Nucleus accumbens (tissue), 56 donors: ENCODE results near the gene CBX8.

ENCODE experiments used
- DNase-seq, 56 donors: peaks; one replicate each; lab custom pipeline; 2025; lab: John Stamatoyannopoulos, UW

Gene CBX8

DNA sequence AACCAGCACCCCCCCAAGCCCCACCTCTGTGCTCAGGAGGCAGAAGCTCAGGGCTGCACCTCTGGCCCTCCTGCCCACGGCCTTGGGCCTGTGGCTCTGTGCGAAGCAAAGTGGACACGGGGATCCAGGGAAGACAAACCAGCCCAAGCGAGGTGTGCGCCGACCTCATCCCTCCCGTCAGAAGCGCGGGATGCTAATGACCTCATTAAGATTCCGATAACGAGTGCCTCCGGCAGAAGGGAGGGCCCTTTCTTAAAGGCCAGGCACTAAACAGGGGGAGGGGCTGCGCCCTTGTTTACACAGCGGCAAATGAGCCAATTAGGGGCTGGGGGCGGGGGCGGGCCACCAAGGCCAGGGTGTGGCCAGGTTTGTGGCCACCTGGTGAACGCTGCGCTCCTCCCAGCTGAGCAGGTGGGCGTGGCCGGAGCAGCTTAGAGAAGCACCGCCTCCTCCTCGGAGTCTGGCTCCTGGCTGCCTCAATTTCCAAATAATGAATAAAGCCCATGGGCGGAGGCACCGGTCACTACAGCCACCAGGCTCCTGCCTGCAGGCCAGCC, 39.2 kb upstream of the CBX8 start:
- no peak for DNase-seq

GRCh38 chr17:79835470-79835899, 38.6 kb upstream of the CBX8 start:
- no peak for DNase-seq

DNA sequence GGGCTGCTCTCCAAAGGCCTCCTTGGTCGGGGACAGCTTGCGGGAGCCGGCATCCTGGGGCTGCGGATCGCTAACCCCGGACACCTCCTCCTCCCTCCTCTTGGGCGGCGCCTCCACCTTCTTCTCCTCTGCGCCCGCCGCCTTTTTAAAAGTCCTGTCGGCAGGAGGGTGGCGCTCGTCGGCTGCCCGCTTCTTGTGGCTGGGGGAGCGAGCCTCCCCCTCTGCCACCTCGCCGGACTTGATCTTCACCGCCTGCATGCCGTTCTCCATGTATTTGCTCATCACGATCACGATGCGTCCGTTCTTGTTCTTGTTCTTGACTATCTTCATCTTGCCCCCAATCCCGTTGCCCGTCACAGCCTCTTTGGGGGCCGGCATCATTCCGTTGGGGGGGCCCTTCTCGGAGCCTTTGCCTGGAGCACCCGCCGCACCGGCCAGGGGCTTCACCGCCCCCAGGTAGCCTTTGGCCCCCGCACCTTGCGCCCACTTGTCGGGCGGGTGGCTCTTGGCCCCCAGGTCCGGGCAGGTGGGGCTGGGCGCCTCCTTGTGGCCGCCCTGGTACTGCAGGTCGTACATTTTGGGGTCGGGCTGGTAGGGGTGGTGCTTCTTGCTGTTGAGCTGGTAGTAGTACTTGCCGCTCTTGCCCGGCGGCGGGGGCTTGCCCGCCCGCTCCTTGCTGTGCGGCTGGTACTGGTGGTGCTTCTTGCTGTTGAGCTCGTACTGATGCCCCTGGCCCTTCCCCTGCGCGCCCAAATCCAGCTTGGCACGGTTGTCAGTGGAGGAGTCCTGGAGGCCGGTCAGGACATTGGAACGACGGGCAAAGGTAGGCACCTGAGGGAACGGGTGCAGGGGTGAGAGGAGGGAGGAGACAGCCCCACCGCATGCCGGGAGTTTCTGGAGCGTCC, 37.9 kb upstream of the CBX8 start:
- peak in 1 of 56 donors; percentile 30 for DNase-seq

DNA sequence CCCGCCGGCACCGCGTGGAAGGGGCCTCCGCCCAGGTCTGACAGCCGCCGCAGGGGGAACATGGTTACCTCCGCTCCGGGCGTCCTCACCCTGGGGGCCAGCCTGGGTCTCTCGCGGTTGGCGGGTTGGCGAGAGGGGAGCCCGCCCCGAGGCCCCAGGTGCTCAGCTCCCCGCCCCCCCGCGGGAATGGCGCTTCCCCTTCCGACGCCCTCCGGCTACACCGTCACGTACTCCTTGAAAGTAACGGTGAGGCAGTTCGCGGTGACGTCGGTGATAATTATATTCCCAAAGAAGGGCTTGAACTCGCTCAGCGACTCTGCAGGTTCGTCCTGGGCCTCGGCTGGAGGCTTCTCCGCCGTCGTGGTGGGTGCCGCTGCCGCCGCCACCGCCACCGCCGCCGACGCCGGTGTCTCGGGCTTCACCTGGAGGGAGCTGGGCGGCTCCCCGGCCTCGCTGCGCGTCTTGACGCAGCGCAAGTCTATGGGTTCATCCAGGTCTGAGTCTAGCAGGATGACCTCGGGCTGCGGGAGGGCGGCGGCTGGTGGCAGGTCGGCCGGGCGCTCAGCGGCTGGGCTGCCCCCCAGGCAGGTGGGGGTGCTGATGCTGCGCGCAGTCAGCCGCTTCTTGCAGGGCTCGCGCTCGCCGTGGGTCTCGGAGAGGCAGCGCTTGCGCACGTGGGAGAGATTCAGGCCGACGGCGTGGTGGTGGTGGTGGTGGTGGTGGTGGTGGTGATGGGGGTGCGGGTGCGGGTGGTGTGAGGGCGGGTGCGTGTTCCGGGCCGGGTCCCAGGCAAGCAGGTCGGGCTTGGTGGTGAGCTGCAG, 37.1 kb upstream of the CBX8 start:
- DNase-seq = no peak

DNA sequence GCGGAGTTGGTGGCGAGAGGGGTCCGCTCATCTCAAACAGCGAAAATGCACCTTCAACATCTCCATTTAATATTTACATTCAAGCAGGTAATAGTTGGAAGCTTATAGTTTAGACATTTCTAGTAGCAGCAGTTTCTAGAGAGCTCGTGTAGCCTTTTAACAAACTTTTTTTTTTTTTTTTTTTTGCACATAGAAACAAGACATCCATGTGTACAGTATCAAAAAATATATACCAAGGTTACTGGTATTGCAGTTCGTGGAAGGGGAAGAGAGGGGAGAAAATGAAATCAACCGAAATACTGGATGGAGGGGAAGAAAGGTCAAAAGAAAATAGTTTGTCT, 36.2 kb upstream of the CBX8 start:
- DNase-seq = no peak

DNA sequence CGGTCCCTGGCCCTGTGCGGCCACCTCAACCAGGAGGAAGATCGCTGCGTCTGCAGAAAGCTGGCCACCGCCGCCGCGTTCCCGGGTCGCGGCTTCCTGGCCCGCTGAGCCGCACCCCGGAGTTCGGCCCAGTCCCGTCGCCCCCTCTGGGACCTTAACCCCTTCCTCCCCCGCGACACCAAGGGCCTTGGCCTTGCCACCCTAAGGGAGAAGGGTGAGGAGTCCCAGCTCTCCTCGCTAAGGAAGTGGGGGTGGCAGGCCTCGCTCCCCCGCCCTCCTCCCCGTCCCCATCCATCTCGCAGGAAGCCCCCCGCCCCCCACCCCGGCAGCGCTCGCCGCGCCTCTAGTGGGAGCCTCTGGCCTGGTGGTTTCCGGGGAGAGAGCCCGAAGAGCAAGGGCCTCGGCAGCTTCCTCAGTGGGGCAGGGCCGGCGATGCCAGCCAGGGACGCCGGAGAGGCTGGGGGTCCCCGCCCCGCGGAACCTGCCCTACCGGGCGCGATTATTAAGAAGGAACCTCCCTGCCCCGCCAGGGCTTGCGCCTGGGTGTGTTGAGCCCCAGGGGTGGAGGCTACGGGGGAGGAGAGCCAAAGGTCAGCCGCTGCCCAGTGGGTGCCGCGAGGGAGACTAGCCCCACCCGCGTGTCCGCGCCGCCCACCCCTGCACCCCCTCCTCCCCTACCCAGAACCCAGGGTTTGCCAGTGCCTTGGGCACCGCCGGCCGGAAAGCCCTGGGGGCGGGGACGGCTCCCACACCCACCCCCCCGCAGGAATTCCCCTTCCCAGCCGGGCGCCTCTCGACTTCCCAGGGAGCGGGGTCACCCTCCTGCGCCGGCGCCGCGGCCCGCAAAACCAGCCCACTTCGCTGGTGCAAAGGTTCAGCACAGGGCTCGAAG, 35.6 kb upstream of the CBX8 start:
- peak in 2 of 56 donors; percentile 42 to 47 for DNase-seq

DNA sequence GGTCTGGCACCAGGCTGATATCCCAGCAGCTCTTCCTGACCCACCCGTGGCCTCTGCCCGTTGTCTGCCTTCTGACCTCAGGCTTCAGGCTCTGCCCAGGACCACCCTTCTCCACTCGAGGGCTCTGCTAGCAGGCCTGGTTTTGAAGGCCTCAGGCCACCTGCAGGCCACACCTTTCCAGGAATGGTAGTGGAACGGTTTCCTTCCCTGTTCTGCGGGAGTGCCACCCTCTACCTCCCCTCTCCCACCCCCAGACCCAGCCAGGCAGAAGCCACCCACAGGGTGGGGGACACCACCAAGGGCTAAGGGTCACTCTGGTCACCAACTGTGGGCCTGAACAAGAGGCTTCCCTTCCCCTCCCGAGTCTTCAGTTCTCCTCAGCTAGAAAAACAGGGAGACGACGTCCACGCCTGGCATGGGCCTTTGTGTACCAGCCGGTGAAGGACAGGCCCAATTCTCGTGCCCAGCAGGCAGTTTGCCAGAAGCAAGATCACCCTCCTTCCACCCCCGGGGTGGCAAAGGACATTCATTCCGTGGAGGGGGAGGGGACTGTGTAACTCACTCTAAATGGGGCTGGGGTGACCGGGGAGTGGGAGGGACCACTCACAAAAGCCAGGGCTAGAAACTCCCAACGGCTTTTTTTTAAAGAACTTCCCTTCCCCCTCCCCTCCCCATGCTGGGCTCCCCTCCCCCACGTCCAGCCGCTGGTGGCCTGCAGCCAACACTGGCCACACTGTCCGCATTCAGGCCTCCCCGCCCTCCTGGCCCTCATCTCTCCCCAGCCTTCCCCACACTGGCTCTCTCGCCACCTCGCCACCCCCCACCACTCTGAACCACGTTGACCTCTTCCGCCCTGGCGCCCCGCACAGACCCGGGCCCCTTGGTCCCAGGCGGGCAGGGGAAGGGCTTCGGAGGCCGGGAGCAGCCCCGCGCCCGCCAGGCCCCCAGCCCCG, 34.7 kb upstream of the CBX8 start:
- peak in 54 of 56 donors; percentile 18 to 88 (median 75) for DNase-seq

DNA sequence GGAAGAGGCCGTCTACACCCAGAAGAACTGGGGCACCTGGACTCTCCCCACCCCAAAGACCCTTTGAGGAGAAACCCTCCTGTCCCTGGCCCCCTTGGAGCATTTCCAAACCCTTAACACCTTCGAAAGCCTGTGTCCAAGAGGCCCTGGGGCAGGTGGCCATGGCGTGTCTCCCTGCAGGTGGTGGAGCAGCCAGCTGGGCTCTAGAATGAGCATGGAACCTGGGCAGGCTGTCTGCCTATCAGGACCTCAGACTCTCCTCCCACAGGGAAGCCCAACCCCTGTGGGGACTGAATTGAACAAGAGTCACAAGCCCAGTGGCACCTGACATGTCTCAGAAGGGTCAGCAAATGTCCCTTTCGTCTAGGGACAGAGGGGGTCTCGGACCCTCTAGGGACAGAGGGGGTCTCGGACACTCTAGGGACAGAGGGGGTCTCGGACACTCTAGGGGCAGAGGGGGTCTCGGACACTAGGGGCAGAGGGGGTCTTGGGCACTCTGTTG, 33.9 kb upstream of the CBX8 start:
- DNase-seq = no peak

DNA sequence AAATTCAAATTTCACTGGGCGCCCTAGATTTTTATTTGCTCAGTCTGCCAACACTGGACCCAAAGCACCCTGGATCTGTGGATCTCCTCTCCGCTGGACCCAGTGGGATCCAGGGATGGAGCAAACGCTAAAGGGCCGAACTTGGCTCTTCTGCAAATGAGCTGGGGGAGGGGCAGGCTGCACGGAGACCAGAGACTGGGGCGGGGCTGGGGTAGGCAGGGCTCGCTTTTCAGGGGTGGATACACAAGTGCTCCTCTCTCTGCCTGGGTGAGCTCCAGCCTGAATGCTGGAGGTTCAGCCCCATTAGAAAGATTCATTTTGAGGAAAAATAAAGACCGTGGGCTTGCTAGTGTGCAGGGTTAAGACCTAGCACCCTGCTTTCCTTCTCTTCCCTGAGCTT, 33.4 kb upstream of the CBX8 start:
- no peak for DNase-seq

DNA sequence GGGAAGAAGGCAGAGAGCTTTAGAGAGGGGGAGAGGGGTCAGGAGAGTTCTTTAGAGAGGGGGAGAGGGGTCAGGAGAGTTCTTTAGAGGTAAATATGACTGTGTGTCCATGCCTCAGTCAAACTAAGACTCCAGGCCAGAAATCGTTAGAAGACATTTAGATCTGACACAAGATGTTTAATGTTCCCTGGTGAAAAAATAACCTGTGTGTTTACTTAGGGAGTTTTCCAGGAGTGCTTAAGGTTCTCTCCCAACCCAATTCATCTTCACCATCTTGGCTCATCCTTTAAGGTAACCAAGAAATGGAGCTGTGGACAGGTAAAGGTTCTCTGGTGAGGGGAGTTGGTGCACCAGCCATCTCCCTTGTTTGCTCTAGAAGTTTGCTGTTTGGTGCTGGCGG, 32.6 kb upstream of the CBX8 start:
- no peak for DNase-seq

DNA sequence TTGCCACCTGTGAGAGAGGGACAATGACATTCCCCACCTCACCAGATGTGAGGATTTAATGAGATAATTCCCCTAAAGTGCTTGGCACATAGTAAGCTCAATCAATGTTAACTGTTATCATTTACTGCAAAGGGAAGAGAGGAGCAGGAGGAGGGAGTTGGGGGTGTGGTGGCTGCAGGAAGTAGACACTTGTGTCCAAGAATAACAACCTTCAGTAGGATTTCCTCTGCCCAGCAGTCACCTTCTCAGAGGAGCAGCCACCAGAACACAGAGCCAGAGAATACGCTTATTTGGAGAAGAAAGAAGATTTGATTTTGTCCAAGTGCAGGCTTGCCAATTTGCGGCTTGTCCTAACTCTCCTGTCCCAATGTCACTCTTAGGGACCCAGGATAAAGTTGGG, 32.1 kb upstream of the CBX8 start:
- DNase-seq = no peak

GRCh38 chr17:79826841-79827578, 30.1 kb upstream of the CBX8 start:
- DNase-seq = no peak

- no peak for DNase-seq
These were observed 29.4 kb upstream of the CBX8 start for GRCh38 chr17:79826204-79826680.

DNA sequence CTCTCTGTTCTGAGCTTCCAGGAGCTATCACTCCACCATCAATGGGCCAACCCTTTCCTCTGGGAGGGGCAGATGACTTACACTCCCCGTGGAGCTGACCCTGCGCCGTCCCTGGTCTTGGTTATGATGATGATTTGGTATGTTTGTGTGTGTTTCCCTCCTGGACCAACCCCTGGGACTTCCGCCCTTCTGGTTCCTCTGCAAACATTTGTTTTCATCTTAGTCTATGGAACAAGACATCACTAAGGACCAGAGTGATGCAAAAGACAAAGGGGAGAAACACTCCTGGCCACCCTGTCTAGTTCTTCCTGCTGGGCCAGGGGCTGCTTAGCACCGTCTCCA, 28.7 kb upstream of the CBX8 start:
- no peak for DNase-seq

DNA sequence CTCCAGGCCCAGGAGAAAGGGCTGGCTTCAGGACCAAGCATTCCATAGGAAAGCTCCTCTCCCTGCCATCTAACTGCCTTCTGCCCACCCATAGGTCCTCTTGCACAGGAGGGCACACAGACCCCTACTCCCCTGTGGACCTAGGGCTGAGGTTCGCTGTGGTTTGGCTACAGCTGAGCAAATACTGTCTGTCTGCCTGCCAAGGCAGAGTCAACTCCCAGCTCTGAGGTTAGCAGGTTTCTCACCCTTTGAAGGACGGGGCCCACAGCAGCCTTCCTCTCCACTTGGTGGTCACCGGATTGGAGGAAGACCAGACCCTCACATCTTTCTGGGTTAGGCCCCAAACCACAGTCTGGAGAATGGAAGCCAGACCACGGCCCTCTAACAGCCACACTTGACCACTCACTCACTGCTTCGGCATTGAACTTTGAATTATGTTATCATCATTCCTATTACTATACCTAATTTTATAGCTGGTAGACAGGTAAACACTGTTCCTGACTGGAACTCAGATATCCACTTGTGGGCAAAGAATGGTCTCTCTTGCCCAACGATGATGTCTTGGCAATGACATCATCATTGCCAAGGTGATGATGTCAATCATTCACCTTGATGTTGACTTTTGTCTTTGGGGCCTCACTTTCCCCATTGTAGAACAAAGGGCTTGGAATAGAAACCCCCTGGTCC, 28.2 kb upstream of the CBX8 start:
- no peak for DNase-seq

DNA sequence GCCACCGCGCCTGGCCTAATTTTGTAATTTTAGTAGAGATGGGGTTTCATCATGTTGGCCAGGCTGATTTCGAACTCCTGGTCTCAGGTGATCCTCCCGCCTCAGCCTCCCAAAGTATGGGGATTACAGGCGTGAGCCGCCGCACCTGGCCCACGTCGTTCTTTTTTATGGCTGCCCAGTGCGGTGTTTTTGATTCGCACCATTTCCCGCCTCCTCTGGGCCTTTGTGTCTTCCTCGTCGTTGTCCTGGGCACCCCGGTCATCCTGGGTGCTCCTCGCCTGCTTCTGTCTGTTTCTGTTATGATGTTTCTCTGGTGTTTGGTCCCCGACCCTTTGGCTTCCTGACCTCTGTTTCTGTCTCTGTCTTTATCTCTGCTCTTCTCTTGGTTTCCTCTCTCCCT, 27.4 kb upstream of the CBX8 start:
- DNase-seq = no peak

GRCh38 chr17:79822583-79823124, 25.8 kb upstream of the CBX8 start:
- DNase-seq = no peak
